MCF 10A (cell line): Measurements from ENCODE around the gene RSRC2. TPM values are rescaled to one million over a fixed set of nuclear protein-coding genes. Genes with fewer than 3 reads are reported as not detected.
"Not testable (repeated sequence)": the region's sequence is repeated elsewhere in the genome, so short reads cannot be mapped to it uniquely, and the experiment has no call there.

ENCODE experiments used
- BruUV-seq: library from RNA; stranded (reverse); fragments of 400-500 nt; replicated peaks from 2 replicates; lab custom pipeline; 2021; lab: Mats Ljungman, UMichigan
- CTCF ChIA-PET: fragments of 300-600 bp; sonication (Branson Sonifier 250); formaldehyde crosslinking; extraction: SDS; loops from one replicate; lab custom pipeline; 2021; ENCODE audit warnings: antibody characterized with exemption, inconsistent platforms; lab: Yijun Ruan, JAX
- POLR2A ChIA-PET: fragments of 300-600, 350-650 bp; sonication (Branson Sonifier 250); formaldehyde crosslinking; extraction: SDS; loops from one replicate; lab custom pipeline; 2020; ENCODE audit warnings: antibody characterized with exemption, inconsistent platforms; lab: Yijun Ruan, JAX
- DNase-seq: peaks from one replicate; pipeline ENCODE4 v3.0.0-alpha.2; 2018; ENCODE audit not compliant: unreplicated experiment
- H3K27ac Mint-ChIP-seq: one replicate; pipeline ENCODE4 v1.8.0; 2022; ENCODE audit warnings: mild to moderate bottlenecking, low read depth, mixed read lengths; ENCODE audit not compliant: unreplicated experiment
- H3K27me3 Mint-ChIP-seq: one replicate; pipeline ENCODE4 v1.8.0; 2022; ENCODE audit warnings: mixed read lengths; ENCODE audit not compliant: insufficient read depth, unreplicated experiment
- H3K36me3 Mint-ChIP-seq: one replicate; pipeline ENCODE4 v1.8.0; 2022; ENCODE audit warnings: mild to moderate bottlenecking, moderate library complexity, mixed read lengths; ENCODE audit not compliant: insufficient read depth, unreplicated experiment
- H3K4me1 Mint-ChIP-seq: one replicate; pipeline ENCODE4 v1.8.0; 2022; ENCODE audit warnings: mixed read lengths; ENCODE audit not compliant: insufficient read depth, unreplicated experiment
- H3K4me3 Mint-ChIP-seq: one replicate; pipeline ENCODE4 v1.8.0; 2022; ENCODE audit warnings: mild to moderate bottlenecking, moderate library complexity, mixed read lengths; ENCODE audit not compliant: unreplicated experiment
- H3K9me3 Mint-ChIP-seq: one replicate; pipeline ENCODE4 v1.8.0; 2022; ENCODE audit warnings: mixed read lengths; ENCODE audit not compliant: unreplicated experiment
- intact Hi-C: fragments of 100-400 bp; cut with micrococcal nuclease; formaldehyde crosslinking; loops from 2 replicates; pipeline ENCODE4 v1.14.1; 2022
- total RNA-seq: library from RNA; stranded (reverse); gene quantifications from 2 replicates; pipeline ENCODE4 v1.2.3, GENCODE V29; 2022
- TF ChIP-seq, protein P1 (sequence below): fragments of 200-600 bp; IDR thresholded peaks from one replicate; pipeline ENCODE4 v1.8.0; 2022; ENCODE audit warnings: antibody characterized with exemption, mild to moderate bottlenecking; ENCODE audit not compliant: unreplicated experiment

The RSRC2 gene
- total RNA-seq, 1 experiment from 2014 or later: 93.4 TPM

DNA sequence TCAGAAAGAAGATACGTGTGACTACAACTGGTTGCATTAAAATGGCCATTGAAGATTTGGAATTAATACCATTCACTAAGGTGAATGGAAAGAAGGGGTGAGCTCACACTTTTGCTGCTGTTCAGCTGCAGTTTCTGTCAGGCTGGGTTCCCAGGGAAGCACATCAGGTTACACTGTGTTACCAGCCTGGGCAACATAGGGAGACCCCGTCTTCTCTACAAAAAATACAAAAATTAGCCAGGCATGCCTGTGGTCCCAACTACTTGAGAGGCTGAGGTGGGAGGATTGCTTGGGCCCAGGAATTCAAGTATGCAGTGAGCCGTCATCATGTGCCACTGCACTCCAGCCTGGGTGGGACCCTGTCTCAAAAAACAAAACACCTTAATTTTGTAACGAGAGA, 13.1 kb downstream of the RSRC2 start:
- no peaks in the 10 kb centered on the region for H3K9me3 Mint-ChIP-seq

GRCh38 chr12:122513028-122513427, 13.7 kb downstream of the RSRC2 start:
- H3K27ac Mint-ChIP-seq, DNase-seq, H3K4me1 Mint-ChIP-seq, H3K27me3 Mint-ChIP-seq, intact Hi-C loops, BruUV-seq, H3K9me3 Mint-ChIP-seq, H3K4me3 Mint-ChIP-seq: not testable (repeated sequence)
- H3K36me3 Mint-ChIP-seq: peaks cover 100% of the 10 kb centered on the region
- CTCF ChIA-PET: interaction anchor here (0.6 kb wide), 1 partner anchor 132 kb away, joined by 4 read pairs; no protein-coding TSS in a partner anchor
- POLR2A ChIA-PET: interaction anchor here (0.6 to 5.2 kb wide), 6 partner anchors 9 to 25 kb away, joined by 3 to 37 read pairs (median 6); partner anchors contain the start of genes KNTC1, RSRC2 and ZCCHC8

More for the DNA sequence above, 13.1 kb downstream of the RSRC2 start:
- H3K4me3 Mint-ChIP-seq: no peak overlapping the region
- ChIA-PET CTCF (no interaction called here), POLR2A (interaction anchor here (1.1 to 5.2 kb wide), 5 partner anchors 9 to 13 kb away, joined by 4 to 37 read pairs (median 7); partner anchors contain the start of genes KNTC1, RSRC2 and ZCCHC8)
- intact Hi-C loops: no loop called here
- no peak overlapping the region for H3K27ac Mint-ChIP-seq
- peaks cover 11% of the 10 kb centered on the region for H3K4me1 Mint-ChIP-seq
- BruUV-seq: no TSS peak
- TF ChIP-seq, protein P1, sequence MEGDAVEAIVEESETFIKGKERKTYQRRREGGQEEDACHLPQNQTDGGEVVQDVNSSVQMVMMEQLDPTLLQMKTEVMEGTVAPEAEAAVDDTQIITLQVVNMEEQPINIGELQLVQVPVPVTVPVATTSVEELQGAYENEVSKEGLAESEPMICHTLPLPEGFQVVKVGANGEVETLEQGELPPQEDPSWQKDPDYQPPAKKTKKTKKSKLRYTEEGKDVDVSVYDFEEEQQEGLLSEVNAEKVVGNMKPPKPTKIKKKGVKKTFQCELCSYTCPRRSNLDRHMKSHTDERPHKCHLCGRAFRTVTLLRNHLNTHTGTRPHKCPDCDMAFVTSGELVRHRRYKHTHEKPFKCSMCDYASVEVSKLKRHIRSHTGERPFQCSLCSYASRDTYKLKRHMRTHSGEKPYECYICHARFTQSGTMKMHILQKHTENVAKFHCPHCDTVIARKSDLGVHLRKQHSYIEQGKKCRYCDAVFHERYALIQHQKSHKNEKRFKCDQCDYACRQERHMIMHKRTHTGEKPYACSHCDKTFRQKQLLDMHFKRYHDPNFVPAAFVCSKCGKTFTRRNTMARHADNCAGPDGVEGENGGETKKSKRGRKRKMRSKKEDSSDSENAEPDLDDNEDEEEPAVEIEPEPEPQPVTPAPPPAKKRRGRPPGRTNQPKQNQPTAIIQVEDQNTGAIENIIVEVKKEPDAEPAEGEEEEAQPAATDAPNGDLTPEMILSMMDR: no peak
- DNase-seq: no peak
- H3K27me3 Mint-ChIP-seq: no peaks in the 10 kb centered on the region
- peaks cover 100% of the 10 kb centered on the region for H3K36me3 Mint-ChIP-seq

GRCh38 chr12:122508163-122508562, 18.6 kb downstream of the RSRC2 start:
- ChIA-PET POLR2A (interaction anchor here (0.7 kb wide), 1 partner anchor 88 kb away, joined by 3 read pairs; no protein-coding TSS in a partner anchor), CTCF (interaction anchor here (0.8 kb wide), 1 partner anchor 17 kb away, joined by 3 read pairs; no protein-coding TSS in a partner anchor)
- Mint-ChIP-seq H3K4me1 (peaks cover 6% of the 10 kb centered on the region), H3K4me3 (no peak overlapping the region), H3K9me3 (no peaks in the 10 kb centered on the region), H3K27me3 (no peaks in the 10 kb centered on the region), H3K36me3 (peaks cover 100% of the 10 kb centered on the region), H3K27ac (no peak overlapping the region)
- DNase-seq: no peak
- BruUV-seq: no TSS peak
- intact Hi-C loops: no loop called here
- TF ChIP-seq, protein P1: no peak

DNA sequence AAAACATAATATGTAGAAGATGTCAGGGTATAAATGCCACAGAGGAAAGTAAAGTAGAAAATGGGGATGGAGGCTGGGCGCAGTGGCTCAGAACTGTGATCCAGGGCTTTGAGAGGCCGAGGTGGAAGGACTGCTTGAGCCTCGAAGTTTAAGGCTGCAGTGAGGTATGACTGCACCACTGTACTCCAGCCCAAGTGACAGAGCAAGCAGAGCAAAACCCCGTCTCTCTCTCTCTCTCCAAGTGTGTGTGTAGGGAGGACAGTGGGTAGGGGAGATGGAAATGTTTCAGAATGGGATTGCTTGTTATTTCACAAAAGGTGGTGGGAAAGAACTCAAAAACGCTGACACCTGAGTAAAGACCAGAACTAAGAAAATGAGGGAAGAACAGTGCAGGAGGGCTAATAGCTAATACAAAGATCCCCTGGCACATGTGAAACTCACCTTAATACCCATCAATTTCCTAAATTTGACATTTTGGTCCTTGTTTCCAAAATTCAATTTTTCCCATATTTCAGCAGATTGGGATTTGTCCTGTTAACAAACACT, 20.3 kb downstream of the RSRC2 start:
- H3K27me3 Mint-ChIP-seq: no peaks in the 10 kb centered on the region
- peaks cover 99% of the 10 kb centered on the region for H3K36me3 Mint-ChIP-seq
- no TSS peak for BruUV-seq
- CTCF ChIA-PET: no interaction called here
- H3K4me3 Mint-ChIP-seq: no peak overlapping the region
- H3K4me1 Mint-ChIP-seq: peaks cover 6% of the 10 kb centered on the region
- no peak for DNase-seq
- H3K9me3 Mint-ChIP-seq: no peaks in the 10 kb centered on the region
- no peak overlapping the region for H3K27ac Mint-ChIP-seq
- TF ChIP-seq, protein P1: no peak
- POLR2A ChIA-PET: interaction anchor here (11.3 kb wide), 1 partner anchor 17 kb away, joined by 271 read pairs; the partner anchor contains the start of genes KNTC1 and RSRC2
- intact Hi-C loops: no loop called here
